GM23338 (cell line): ENCODE measurements around the gene PRKCH. TPM values are rescaled to one million over a fixed set of nuclear protein-coding genes. Genes with fewer than 3 reads are reported as not detected.

Source experiments
- ATAC-seq: fragments of 200-7000 bp; cut with Tn5 transposase; 3 replicates; pipeline ENCODE4 v1.9.1; 2020
- DNase-seq: peaks from one replicate; pipeline ENCODE4 v3.0.0-alpha.2; 2015; ENCODE audit warnings: low spot score
- H2AFZ ChIP-seq: fragments of 200-600 bp; sonication (generic); 2 replicates; pipeline ENCODE4 v1.8.0; 2016; ENCODE audit warnings: antibody characterized with exemption, mild to moderate bottlenecking, moderate library complexity
- H3F3A ChIP-seq: fragments of 200-600 bp; sonication (generic); replicated peaks from 2 replicates; pipeline ENCODE4 v1.8.0; 2017; ENCODE audit warnings: antibody characterized with exemption, mixed run types, low read depth
- H3K27ac ChIP-seq: fragments of 200-600 bp; sonication (generic); 2 replicates; pipeline ENCODE4 v1.6.1; 2016; ENCODE audit warnings: low read depth
- H3K27me3 ChIP-seq: fragments of 200-600 bp; sonication (generic); 2 replicates; pipeline ENCODE4 v1.8.0; 2016; ENCODE audit warnings: mild to moderate bottlenecking, mixed run types, moderate library complexity; ENCODE audit not compliant: insufficient read depth
- H3K36me3 ChIP-seq: fragments of 200-600 bp; sonication (generic); 2 replicates; pipeline ENCODE4 v1.8.0; 2016; ENCODE audit warnings: mild to moderate bottlenecking; ENCODE audit not compliant: insufficient read depth
- H3K4me1 ChIP-seq: fragments of 200-600 bp; sonication (generic); 2 replicates; pipeline ENCODE4 v1.8.0; 2016; ENCODE audit warnings: mild to moderate bottlenecking, moderate library complexity; ENCODE audit not compliant: insufficient read depth
- H3K4me2 ChIP-seq: fragments of 200-600 bp; sonication (generic); 2 replicates; pipeline ENCODE4 v1.7.1; 2017; ENCODE audit warnings: mixed run types
- H3K4me3 ChIP-seq: fragments of 200-600 bp; sonication (generic); 2 replicates; pipeline ENCODE4 v1.6.1; 2016; ENCODE audit warnings: mixed run types
- H3K79me2 ChIP-seq: fragments of 200-600 bp; sonication (generic); replicated peaks from 2 replicates; pipeline ENCODE4 v1.8.0; 2017; ENCODE audit warnings: mild to moderate bottlenecking; ENCODE audit not compliant: insufficient read depth
- H3K9me2 ChIP-seq: fragments of 200-600 bp; sonication (generic); 2 replicates; pipeline ENCODE4 v1.8.0; 2017; ENCODE audit not compliant: insufficient read depth
- H4K20me1 ChIP-seq: fragments of 200-600 bp; sonication (generic); replicated peaks from 2 replicates; pipeline ENCODE4 v1.8.0; 2017; ENCODE audit warnings: mild to moderate bottlenecking; ENCODE audit not compliant: insufficient read depth
- H3K27ac Mint-ChIP-seq: 2 replicates; pipeline ENCODE4 v1.8.0; 2020; ENCODE audit warnings: inconsistent platforms, mild to moderate bottlenecking, moderate library complexity, mixed read lengths
- H3K27me3 Mint-ChIP-seq: 3 replicates; pipeline ENCODE4 v1.8.0; 2022; ENCODE audit warnings: low read depth, mild to moderate bottlenecking, moderate library complexity, mixed read lengths, inconsistent platforms; ENCODE audit not compliant: insufficient read depth, poor library complexity
- H3K36me3 Mint-ChIP-seq: 3 replicates; pipeline ENCODE4 v1.8.0; 2021; ENCODE audit warnings: low read depth, mild to moderate bottlenecking, inconsistent platforms, moderate library complexity, mixed read lengths
- H3K4me1 Mint-ChIP-seq: 3 replicates; pipeline ENCODE4 v1.8.0; 2020; ENCODE audit warnings: mild to moderate bottlenecking, inconsistent platforms, mixed read lengths
- H3K4me3 Mint-ChIP-seq: 3 replicates; pipeline ENCODE4 v1.8.0; 2021; ENCODE audit warnings: moderate library complexity, mild to moderate bottlenecking, inconsistent platforms, mixed read lengths
- H3K9me3 Mint-ChIP-seq: 3 replicates; pipeline ENCODE4 v1.8.0; 2020; ENCODE audit warnings: moderate library complexity, mild to moderate bottlenecking, inconsistent platforms, mixed read lengths
- CREB1 ChIP-seq: fragments of 250-450 bp; sonication (Bioruptor Pico); IDR thresholded peaks from 2 replicates; pipeline ENCODE4 v1.5.0; 2020; ENCODE audit warnings: low read depth, mild to moderate bottlenecking, moderate library complexity
- EZH2 ChIP-seq: fragments of 200-600 bp; sonication (generic); IDR thresholded peaks from one replicate; pipeline ENCODE4 v1.8.0; 2017; ENCODE audit warnings: antibody characterized with exemption, mild to moderate bottlenecking, low read depth; ENCODE audit not compliant: unreplicated experiment
- EZH2phosphoT487 ChIP-seq: fragments of 200-600 bp; sonication (generic); IDR thresholded peaks from one replicate; pipeline ENCODE4 v1.8.1; 2018; ENCODE audit warnings: antibody characterized with exemption; ENCODE audit not compliant: unreplicated experiment
- JUNB ChIP-seq: IDR thresholded peaks from one replicate; pipeline ENCODE4 v1.6.1; 2016; ENCODE audit warnings: antibody characterized with exemption; ENCODE audit not compliant: unreplicated experiment
- NANOG ChIP-seq: IDR thresholded peaks from 2 replicates; pipeline ENCODE4 v1.6.1; 2016; ENCODE audit warnings: antibody characterized with exemption, borderline replicate concordance
- POLR2AphosphoS5 ChIP-seq: IDR thresholded peaks from 2 replicates; pipeline ENCODE4 v1.6.1; 2016; ENCODE audit warnings: antibody characterized with exemption, low read depth
- STAT1 ChIP-seq: IDR thresholded peaks from one replicate; pipeline ENCODE4 v1.6.1; 2016; ENCODE audit warnings: antibody characterized with exemption; ENCODE audit not compliant: unreplicated experiment
- ZNF114 ChIP-seq: fragments of 250-450 bp; sonication (Bioruptor Pico); IDR thresholded peaks from 2 replicates; pipeline ENCODE4 v1.5.0; 2020; ENCODE audit warnings: mild to moderate bottlenecking, moderate library complexity
- ZNF331 ChIP-seq: fragments of 250-450 bp; sonication (Bioruptor Pico); IDR thresholded peaks from 2 replicates; pipeline ENCODE4 v1.5.0; 2020; ENCODE audit warnings: low read depth, mild to moderate bottlenecking, moderate library complexity
- polyA plus RNA-seq: library from polyadenylated mRNA; unstranded; fragments of >200 nt; fragmentation: Nextera tagmentation; extraction: Ambion mirVana; gene quantifications from 2 replicates; pipeline ENCODE4 v1.2.1, GENCODE V29; 2016
- total RNA-seq: library from RNA; depleted of rRNA; stranded (reverse); fragments of >200 nt; shearing (Covaris generic); gene quantifications from 2 replicates; pipeline ENCODE4 v1.2.3, GENCODE V29; 2014
- TF ChIP-seq, protein P1 (sequence below): IDR thresholded peaks from 2 replicates; pipeline ENCODE4 v1.6.1; 2016; ENCODE audit warnings: antibody characterized with exemption
- TF ChIP-seq, protein P2 (sequence below): IDR thresholded peaks from one replicate; pipeline ENCODE4 v1.6.1; 2018; ENCODE audit warnings: antibody characterized with exemption; ENCODE audit not compliant: unreplicated experiment
- TF ChIP-seq, protein P3 (sequence below), 2 experiments: fragments of 200-600 bp in 1 of 2; sonication (generic) in 1 of 2; conservative IDR thresholded peaks; 2 replicates each; pipeline versions ENCODE4 v1.5.1 to v1.6.1; 2016 to 2017; ENCODE audit warnings: antibody characterized with exemption in 2 of 2, low read depth in 2 of 2, mild to moderate bottlenecking in 2 of 2, moderate library complexity in 1 of 2

The PRKCH gene
- total and polyA plus RNA-seq, 2 experiments from 2014 or later = 5.4 to 10.1 TPM

DNA sequence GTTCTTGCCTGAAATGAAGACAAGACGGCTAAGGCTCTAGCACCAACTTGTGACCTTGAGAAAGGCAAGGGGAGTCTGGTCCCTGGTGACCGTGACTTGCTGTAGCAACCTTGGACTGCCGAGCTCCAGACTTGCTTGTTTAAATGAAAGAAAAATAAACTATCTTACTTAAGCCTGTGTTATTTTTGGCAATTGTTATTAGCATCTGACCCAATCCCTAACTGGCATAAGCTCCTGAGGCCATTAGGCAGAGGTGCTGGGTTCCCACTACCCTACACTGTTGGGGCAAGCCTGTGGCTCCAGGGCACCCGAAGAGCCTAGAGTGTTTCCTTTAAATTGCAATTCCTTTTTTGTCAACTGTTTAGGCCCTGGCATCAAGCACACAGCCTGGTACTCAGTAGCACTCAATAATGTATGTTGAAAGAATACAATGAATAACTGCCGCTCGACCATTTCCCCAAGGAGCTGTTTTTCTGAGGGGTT, 267.1 kb downstream of the PRKCH start:
- Histone ChIP-seq H3K27ac (no peak overlapping the region), H3K36me3 (no peaks in the 10 kb centered on the region), H3K9me2 (no peaks in the 10 kb centered on the region), H3K4me3 (no peak overlapping the region), H4K20me1 (no peaks in the 10 kb centered on the region), H3K4me2 (no peak overlapping the region), H3K79me2 (no peaks in the 10 kb centered on the region), H2AFZ (peak overlapping the region; percentile 25; the same call in 1 of the 2 replicates), H3F3A (no peaks in the 10 kb centered on the region), H3K4me1 (no peaks in the 10 kb centered on the region), H3K27me3 (no peaks in the 10 kb centered on the region)
- H3K4me1 Mint-ChIP-seq = peaks cover 18% of the 10 kb centered on the region
- no peaks in the 10 kb centered on the region; the same call in 2 of the 3 replicates for H3K9me3 Mint-ChIP-seq
- H3K27ac Mint-ChIP-seq = no peak overlapping the region
- no peak overlapping the region for H3K4me3 Mint-ChIP-seq
- DNase-seq (no peak), ATAC-seq (no peak)
- TF ChIP-seq, protein P1, sequence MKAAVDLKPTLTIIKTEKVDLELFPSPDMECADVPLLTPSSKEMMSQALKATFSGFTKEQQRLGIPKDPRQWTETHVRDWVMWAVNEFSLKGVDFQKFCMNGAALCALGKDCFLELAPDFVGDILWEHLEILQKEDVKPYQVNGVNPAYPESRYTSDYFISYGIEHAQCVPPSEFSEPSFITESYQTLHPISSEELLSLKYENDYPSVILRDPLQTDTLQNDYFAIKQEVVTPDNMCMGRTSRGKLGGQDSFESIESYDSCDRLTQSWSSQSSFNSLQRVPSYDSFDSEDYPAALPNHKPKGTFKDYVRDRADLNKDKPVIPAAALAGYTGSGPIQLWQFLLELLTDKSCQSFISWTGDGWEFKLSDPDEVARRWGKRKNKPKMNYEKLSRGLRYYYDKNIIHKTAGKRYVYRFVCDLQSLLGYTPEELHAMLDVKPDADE = no peak
- TF ChIP-seq, protein P2, sequence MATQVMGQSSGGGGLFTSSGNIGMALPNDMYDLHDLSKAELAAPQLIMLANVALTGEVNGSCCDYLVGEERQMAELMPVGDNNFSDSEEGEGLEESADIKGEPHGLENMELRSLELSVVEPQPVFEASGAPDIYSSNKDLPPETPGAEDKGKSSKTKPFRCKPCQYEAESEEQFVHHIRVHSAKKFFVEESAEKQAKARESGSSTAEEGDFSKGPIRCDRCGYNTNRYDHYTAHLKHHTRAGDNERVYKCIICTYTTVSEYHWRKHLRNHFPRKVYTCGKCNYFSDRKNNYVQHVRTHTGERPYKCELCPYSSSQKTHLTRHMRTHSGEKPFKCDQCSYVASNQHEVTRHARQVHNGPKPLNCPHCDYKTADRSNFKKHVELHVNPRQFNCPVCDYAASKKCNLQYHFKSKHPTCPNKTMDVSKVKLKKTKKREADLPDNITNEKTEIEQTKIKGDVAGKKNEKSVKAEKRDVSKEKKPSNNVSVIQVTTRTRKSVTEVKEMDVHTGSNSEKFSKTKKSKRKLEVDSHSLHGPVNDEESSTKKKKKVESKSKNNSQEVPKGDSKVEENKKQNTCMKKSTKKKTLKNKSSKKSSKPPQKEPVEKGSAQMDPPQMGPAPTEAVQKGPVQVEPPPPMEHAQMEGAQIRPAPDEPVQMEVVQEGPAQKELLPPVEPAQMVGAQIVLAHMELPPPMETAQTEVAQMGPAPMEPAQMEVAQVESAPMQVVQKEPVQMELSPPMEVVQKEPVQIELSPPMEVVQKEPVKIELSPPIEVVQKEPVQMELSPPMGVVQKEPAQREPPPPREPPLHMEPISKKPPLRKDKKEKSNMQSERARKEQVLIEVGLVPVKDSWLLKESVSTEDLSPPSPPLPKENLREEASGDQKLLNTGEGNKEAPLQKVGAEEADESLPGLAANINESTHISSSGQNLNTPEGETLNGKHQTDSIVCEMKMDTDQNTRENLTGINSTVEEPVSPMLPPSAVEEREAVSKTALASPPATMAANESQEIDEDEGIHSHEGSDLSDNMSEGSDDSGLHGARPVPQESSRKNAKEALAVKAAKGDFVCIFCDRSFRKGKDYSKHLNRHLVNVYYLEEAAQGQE = no peak
- TF ChIP-seq JUNB = no peak
- TF ChIP-seq POLR2AphosphoS5 = no peak
- TF ChIP-seq ZNF331 (CRISPR knock-in tag) = no peak
- no peak for TF ChIP-seq ZNF114 (CRISPR knock-in tag)
- TF ChIP-seq EZH2 = no peak
- TF ChIP-seq STAT1 = no peak
- TF ChIP-seq, protein P3, sequence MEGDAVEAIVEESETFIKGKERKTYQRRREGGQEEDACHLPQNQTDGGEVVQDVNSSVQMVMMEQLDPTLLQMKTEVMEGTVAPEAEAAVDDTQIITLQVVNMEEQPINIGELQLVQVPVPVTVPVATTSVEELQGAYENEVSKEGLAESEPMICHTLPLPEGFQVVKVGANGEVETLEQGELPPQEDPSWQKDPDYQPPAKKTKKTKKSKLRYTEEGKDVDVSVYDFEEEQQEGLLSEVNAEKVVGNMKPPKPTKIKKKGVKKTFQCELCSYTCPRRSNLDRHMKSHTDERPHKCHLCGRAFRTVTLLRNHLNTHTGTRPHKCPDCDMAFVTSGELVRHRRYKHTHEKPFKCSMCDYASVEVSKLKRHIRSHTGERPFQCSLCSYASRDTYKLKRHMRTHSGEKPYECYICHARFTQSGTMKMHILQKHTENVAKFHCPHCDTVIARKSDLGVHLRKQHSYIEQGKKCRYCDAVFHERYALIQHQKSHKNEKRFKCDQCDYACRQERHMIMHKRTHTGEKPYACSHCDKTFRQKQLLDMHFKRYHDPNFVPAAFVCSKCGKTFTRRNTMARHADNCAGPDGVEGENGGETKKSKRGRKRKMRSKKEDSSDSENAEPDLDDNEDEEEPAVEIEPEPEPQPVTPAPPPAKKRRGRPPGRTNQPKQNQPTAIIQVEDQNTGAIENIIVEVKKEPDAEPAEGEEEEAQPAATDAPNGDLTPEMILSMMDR (conservative IDR thresholded peaks at IDR 0.05; ENCODE audit: low read depth in 2 of 2) = no peak
- no peak for TF ChIP-seq NANOG
- TF ChIP-seq EZH2phosphoT487 = no peak
- no peak for TF ChIP-seq CREB1
- H3K36me3 Mint-ChIP-seq = no peaks in the 10 kb centered on the region
- no peaks in the 10 kb centered on the region for H3K27me3 Mint-ChIP-seq
